Endometrial microvascular endothelial cells (primary cell): ENCODE data around the gene ANKZF1. TPM values are rescaled to one million over a fixed set of nuclear protein-coding genes. Genes with fewer than 3 reads are reported as not detected.

Experiments used
- in situ Hi-C: cut with HindIII; loops from 2 replicates; pipeline ENCODE4 v1.10.0; 2017; ENCODE audit warnings: low sequenced_read_pairs, low pct_unique_long_range_greater_than_20kb; ENCODE audit errors: inconsistent ontology term
- total RNA-seq: library from RNA; depleted of rRNA; stranded (reverse); fragments of >200 nt; gene quantifications from one replicate; pipeline ENCODE4 v1.2.3, GENCODE V29; 2015; ENCODE audit errors: inconsistent ontology term

Gene ANKZF1
- total RNA-seq, 1 donor from 2014 or later, result 27.1 TPM

DNA sequence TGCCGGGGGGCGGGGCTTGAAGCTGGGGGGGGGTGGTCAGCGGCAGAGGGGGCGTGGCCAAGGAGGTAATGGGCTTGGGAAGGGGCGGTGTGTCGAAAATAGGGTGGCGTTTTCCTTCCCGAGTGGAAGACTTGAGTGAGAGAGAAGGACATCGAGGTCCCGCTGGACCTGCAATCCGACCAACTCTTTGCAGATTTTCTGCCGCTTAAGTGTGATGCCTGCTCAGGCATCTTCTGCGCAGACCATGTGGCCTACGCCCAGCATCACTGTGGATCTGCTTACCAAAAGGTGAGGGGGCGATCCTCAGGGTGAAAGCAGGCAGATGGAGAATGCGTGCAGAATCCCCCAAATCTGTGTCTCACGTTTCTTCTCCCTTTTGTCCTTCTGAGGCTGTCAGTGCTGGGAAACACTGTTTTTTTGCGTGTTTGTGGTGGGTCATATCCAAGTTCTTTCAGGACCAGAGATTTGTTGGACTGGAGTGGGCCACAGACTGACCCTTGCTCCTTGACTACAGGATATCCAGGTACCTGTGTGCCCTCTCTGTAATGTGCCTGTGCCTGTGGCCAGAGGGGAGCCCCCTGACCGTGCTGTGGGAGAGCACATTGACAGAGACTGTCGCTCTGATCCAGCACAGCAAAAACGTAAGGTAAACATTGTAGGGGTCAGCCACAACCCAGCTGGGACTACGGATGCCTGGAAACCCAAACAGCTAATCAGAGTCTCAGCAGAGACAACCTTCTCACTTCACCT lies 22.3 kb upstream of the ANKZF1 start:
- in situ Hi-C loops, result no loop called here

GRCh38 chr2:219207884-219208740 lies 21.5 kb upstream of the ANKZF1 start:
- in situ Hi-C loops, result no loop called here

DNA sequence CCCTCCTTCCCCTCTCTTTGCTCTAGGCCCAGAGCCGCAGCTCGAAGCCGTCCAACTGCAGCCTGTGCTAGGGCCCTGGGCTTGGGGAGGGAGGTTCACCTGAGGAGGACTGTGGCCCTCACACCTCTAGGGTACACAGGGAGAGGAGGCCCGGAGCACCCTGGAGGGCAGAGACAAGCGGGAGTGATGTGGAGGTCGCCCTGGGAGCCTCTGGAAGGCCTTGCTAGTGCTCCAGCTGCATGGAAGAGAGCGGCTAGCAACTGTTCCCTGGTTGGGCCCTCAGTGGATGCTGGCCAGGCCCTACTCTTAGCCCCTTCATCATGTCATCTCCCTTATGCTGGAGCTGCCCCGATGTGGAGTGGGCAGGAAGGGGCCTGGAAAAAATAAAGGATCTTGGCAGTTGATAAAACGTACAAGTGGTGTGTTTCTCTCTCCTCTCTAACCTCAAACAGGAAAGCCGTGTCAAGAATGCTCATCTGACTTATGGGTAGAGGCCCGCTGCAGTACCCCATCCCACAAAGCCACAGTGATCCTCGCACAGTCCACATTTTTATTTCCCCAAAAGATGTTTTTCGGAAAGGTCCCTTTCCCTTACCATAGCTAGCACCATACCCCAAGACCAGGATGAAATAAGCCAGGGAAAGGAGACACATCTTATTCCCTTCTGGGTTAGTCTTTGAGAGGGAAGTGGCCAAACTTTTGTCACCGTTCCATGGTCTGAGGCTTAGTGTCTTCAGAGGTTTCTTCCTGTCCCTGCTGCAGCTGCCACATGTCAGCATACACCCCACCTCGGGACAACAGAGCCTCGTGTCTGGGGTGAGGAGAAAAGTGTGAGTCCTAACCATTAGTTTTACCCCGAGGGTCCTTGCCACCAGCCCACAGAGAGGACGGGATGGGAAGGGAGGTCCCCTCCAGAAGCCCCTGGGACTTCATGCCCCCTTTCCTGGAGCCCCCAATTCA lies 20.1 kb upstream of the ANKZF1 start:
- in situ Hi-C loops, result no loop called here

- in situ Hi-C loops, result no loop called here
Observed at GRCh38 chr2:219210196-219210885, 19.3 kb upstream of the ANKZF1 start.

- in situ Hi-C loops, result no loop called here
Observed at GRCh38 chr2:219210886-219211362, 18.7 kb upstream of the ANKZF1 start.

DNA sequence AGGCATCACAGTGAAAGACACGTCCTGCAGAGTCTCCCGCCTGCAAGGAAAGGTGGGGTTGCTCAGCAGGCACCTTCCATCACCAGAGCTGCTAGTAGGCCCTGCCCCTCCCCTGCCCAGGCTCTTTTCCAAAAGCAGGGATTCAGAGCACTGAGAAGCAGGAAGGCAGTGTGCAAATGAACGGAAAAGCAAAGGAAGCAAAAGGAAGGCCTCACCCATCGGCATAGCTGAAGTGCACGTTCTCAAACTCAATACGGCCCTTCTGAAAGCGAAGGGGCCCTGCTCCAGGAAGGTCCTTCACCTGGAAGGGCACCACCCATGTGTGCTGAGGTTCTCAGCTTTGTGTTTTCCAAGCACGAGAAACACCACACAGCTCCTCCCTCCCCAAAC lies 16.6 kb upstream of the ANKZF1 start:
- in situ Hi-C loops, result no loop called here

DNA sequence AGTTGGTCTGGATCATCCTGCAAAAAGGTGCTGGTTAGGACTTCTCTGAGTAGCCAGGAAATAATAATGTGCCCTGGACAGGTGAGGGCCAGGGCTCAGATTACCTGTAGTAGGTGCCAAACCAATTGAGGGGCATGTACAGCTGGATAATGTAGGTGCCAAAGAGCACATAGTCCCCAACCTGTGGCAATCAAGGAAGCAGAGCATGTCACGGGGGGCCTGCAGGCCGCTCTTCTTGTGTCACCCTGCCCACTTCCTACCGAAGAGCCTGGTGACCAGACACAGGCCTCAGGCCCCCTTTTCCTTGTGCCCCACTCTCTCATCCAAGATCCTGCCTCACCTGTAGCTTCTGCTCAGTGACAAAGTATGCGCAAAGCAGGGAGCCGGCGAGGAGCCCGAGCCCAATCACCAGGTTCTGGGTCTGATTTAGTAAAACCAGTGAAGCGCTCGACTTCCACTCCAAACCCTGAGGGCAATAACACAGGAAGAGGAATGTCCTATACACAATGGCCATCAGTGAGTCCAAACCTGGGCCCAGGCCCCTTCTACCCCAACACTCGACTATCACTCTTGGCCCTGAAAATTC lies 16.0 kb upstream of the ANKZF1 start:
- in situ Hi-C loops, result no loop called here

GRCh38 chr2:219214141-219214540 lies 15.5 kb upstream of the ANKZF1 start:
- in situ Hi-C loops, result no loop called here

DNA sequence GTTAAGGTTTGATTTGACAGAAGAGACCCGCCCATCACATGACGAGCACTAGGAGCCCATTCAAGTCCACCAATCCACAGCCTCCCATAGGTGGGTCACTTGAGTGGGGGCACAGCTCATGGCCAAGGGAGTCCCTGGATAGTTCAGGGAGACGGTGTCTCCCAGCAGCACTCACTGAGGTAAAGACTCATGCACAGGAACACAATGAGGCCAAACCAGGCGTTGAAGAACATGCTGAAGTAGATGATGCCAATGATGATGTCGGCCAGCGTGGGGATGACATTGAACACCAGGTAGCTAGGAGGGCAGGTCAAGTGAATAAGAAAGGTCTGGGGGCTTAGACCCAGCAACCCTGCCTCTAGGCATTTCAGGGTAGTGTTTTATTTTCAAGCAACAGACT lies 14.8 kb upstream of the ANKZF1 start:
- in situ Hi-C loops, result no loop called here

- in situ Hi-C loops, result no loop called here
Observed at GRCh38 chr2:219215871-219216534, 13.6 kb upstream of the ANKZF1 start.

- in situ Hi-C loops, result no loop called here
Observed at GRCh38 chr2:219216535-219216915, 13.1 kb upstream of the ANKZF1 start.

GRCh38 chr2:219218217-219218731 lies 11.3 kb upstream of the ANKZF1 start:
- in situ Hi-C loops, result no loop called here

- in situ Hi-C loops, result no loop called here
Observed at GRCh38 chr2:219218732-219219701, 10.6 kb upstream of the ANKZF1 start, which contains the start of gene ABCB6. Gene ABCB6 (minus strand): TSS chr2:219218958. CDS start chr2:219218673, 285 bp downstream.

DNA sequence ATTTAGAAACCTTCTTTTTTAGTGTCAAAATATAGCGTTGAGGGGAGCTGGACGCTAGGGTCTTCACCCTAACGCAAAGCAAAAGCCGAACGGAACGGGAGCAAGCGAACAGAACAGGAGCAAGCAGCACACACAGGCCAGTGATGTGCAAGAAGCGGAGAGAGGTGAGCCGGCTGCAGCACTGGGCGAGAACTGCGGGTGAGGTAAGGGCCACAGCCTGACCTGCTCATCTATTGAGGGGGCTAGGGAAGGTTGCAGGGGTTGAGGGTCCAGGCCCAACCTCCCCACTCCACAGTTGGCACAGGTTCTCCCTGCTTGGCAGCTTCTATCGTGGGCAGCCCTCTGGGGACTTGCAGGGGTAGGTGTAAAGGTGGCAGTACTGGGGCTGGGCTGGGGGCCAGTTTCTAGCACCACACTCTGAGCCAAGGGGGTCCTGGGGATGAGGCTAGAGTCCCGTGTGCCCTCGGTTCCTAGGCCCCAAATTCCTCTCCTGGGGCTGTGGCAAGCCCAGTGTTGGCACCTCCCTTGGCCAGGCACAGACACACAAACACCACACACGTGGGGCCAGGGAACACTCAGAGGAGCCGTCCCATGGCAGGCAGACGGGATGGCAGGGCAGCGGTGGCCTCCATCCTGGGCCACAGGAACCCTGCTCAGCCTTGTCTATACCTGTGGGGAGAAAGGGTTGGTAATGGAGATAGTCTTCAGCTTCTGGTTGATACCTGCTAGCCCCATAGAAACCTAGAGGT lies 9.6 kb upstream of the ANKZF1 start:
- in situ Hi-C loops, result no loop called here

DNA sequence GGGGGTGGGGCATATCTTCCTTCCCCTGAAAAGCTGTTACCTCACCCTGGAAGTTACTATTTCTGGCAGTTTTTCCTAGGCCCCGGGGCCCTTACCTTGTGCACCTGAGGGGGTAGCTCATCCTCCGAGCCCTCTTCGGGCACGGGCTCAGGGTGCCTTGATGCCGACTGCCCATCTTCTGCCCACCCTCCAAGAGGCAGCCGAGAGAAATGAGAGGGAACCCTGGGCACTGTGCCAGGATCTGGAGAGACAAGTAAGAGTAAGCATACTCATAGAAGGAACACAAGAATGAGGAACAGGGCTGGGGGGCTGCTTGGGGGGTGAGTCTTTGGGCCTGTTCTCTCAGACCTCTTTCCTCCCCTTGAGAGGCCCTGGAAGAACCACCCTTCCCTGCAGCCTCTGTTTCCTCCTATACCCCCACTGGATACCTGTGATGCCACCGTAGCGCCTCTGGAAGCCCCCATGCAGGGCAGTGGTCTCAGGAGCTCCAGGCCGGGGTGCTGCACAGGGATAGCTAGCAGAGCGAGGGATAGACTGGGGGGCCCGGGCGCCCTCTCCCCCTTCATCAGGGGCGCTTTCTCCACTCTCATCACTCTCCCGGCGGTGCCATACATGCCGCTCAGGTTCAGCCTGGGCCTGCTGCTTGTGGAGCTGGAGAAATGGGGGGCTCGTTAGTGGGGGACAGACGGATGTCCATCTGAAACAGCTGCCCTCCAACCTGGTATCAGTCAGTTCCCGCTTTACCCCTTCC lies 8.8 kb upstream of the ANKZF1 start:
- in situ Hi-C loops, result no loop called here
